Measurements from ENCODE around the gene MEIOB.

Gene MEIOB

GRCh38 chr16:1828645-1829410, 43.1 kb downstream of the MEIOB start:
- no peak for DNase-seq

- peak; percentile 80 for DNase-seq
These were observed 45.0 kb downstream of the MEIOB start, which contains the start of the genes FAHD1 and HAGH for GRCh38 chr16:1826691-1827573. Gene FAHD1 (plus strand): TSS chr16:1827206. CDS start chr16:1827239, 33 bp downstream. Gene HAGH (minus strand): TSS chr16:1826825. CDS start chr16:1826787, 38 bp downstream.

- DNase-seq, result no peak
These were observed 45.9 kb downstream of the MEIOB start for GRCh38 chr16:1825864-1826690.

GRCh38 chr16:1825381-1825863, 46.5 kb downstream of the MEIOB start:
- no peak for DNase-seq

- DNase-seq, result no peak
These were observed 48.1 kb downstream of the MEIOB start for GRCh38 chr16:1823821-1824220.

- DNase-seq, result no peak
These were observed 49.2 kb downstream of the MEIOB start for GRCh38 chr16:1822801-1823200.

- no peak for DNase-seq
These were observed 49.9 kb downstream of the MEIOB start for GRCh38 chr16:1821861-1822611.

- DNase-seq, result no peak
These were observed 51.0 kb downstream of the MEIOB start for GRCh38 chr16:1820946-1821290.

GRCh38 chr16:1820096-1820945, 51.6 kb downstream of the MEIOB start:
- DNase-seq, result no peak

GRCh38 chr16:1819611-1820010, 52.4 kb downstream of the MEIOB start:
- no peak for DNase-seq

GRCh38 chr16:1818873-1819525, 53.0 kb downstream of the MEIOB start:
- no peak for DNase-seq

GRCh38 chr16:1818204-1818872, 53.6 kb downstream of the MEIOB start:
- DNase-seq, result no peak

- DNase-seq, result no peak
These were observed 54.2 kb downstream of the MEIOB start for GRCh38 chr16:1817716-1818115.

- DNase-seq, result no peak
These were observed 54.7 kb downstream of the MEIOB start for GRCh38 chr16:1817276-1817589.

- no peak for DNase-seq
These were observed 55.3 kb downstream of the MEIOB start for GRCh38 chr16:1816396-1817275.

- no peak for DNase-seq
These were observed 56.5 kb downstream of the MEIOB start for GRCh38 chr16:1815461-1815860.

GRCh38 chr16:1812732-1813163, 59.2 kb downstream of the MEIOB start:
- DNase-seq, result peak; percentile 12

GRCh38 chr16:1810536-1810935, 61.4 kb downstream of the MEIOB start:
- DNase-seq, result no peak

GRCh38 chr16:1810106-1810505, 61.9 kb downstream of the MEIOB start:
- DNase-seq, result no peak

Data from DMS153 (cell line).